BJ (cell line): ENCODE measurements around the gene PPP2R3B. TPM values are rescaled to one million over a fixed set of nuclear protein-coding genes. Genes with fewer than 3 reads are reported as not detected.

Experiments
- CTCF ChIA-PET: fragments of 350-600 bp; formaldehyde crosslinking; extraction: SDS; loops from one replicate; lab custom pipeline; 2021; ENCODE audit warnings: antibody characterized with exemption, inconsistent platforms; lab: Yijun Ruan, JAX
- POLR2A ChIA-PET: fragments of 300-600 bp; sonication (Branson Sonifier 250); formaldehyde crosslinking; extraction: SDS; loops from one replicate; lab custom pipeline; 2021; ENCODE audit warnings: antibody characterized with exemption; lab: Charles Lee
- DNase-seq: peaks from one replicate; pipeline ENCODE4 v3.0.0-alpha.2; 2011; ENCODE audit warnings: low read depth
- H3K27me3 ChIP-seq: 2 replicates; pipeline ENCODE4 v1.6.0; 2011; ENCODE audit warnings: low read length; ENCODE audit not compliant: control insufficient read depth, insufficient read depth
- H3K36me3 ChIP-seq: 2 replicates; pipeline ENCODE4 v1.5.1; 2011; ENCODE audit warnings: low read length; ENCODE audit not compliant: control insufficient read depth, insufficient read depth
- H3K4me3 ChIP-seq: 2 replicates; pipeline ENCODE4 v1.5.1; 2011; ENCODE audit warnings: low read depth, mild to moderate bottlenecking, control low read depth, low read length
- CTCF ChIP-seq: IDR thresholded peaks from 2 replicates; pipeline ENCODE4 v1.5.1; 2011; ENCODE audit warnings: low read depth, mild to moderate bottlenecking, control low read depth, inconsistent platforms, low read length, moderate library complexity; ENCODE audit not compliant: insufficient read depth
- polyA plus RNA-seq: library from polyadenylated mRNA; depleted of rRNA; stranded (reverse); fragments of >200 nt; gene quantifications from 2 replicates; pipeline ENCODE4 v1.2.3, GENCODE V29; 2011

PPP2R3B gene
- polyA plus RNA-seq, 1 experiment = 14.9 TPM

- POLR2A ChIA-PET = no interaction called here
- no peak for DNase-seq
- no peak overlapping the region for H3K4me3 ChIP-seq
- TF ChIP-seq CTCF = no peak
- peaks cover 5% of the 10 kb centered on the region for H3K36me3 ChIP-seq
- CTCF ChIA-PET = no interaction called here
- no peaks in the 10 kb centered on the region for H3K27me3 ChIP-seq
Measured at GRCh38 chrX:333611-334311, 52.9 kb downstream of the PPP2R3B start.

GRCh38 chrX:332916-333610 is 53.6 kb downstream of the PPP2R3B start:
- no peak for DNase-seq
- POLR2A ChIA-PET = no interaction called here
- Histone ChIP-seq H3K36me3 (peaks cover 3% of the 10 kb centered on the region), H3K4me3 (no peak overlapping the region), H3K27me3 (no peaks in the 10 kb centered on the region)
- no peak for TF ChIP-seq CTCF
- CTCF ChIA-PET = no interaction called here

GRCh38 chrX:332496-332860 is 54.2 kb downstream of the PPP2R3B start:
- CTCF ChIA-PET = no interaction called here

GRCh38 chrX:331825-332495 is 54.7 kb downstream of the PPP2R3B start:
- no peak for TF ChIP-seq CTCF
- ChIA-PET POLR2A (no interaction called here), CTCF (no interaction called here)
- Histone ChIP-seq H3K4me3 (no peak overlapping the region), H3K27me3 (no peaks in the 10 kb centered on the region), H3K36me3 (peaks cover 3% of the 10 kb centered on the region; the same call in 1 of the 2 replicates)
- DNase-seq = no peak

More at GRCh38 chrX:332496-332860, 54.2 kb downstream of the PPP2R3B start:
- H3K4me3 ChIP-seq = no peak overlapping the region
- DNase-seq = no peak
- H3K36me3 ChIP-seq = peaks cover 3% of the 10 kb centered on the region
- H3K27me3 ChIP-seq = no peaks in the 10 kb centered on the region
- POLR2A ChIA-PET = no interaction called here
- TF ChIP-seq CTCF = no peak
